ENCODE measurements around the gene ZDHHC3.

The ZDHHC3 gene

DNA sequence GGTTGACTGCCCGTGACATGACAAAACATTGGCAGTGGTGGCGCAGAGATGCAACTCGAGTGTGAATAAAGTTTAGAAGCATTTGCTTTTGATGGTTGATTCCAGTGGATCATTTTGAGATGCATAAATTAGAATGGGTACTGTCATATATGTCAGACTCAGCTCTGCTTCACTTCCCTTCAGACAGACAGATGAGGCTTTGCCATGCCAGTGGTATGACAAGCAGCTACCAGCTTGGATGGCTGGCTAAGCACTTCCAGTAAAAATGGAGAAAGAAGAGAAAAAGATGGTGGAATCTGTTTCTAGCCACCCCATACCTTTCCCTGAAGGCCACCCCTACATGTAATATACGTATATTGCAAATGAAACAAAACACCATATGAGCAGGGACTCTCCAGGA is 36.6 kb upstream of the ZDHHC3 start:
- H3K27ac ChIP-seq: no peak overlapping the region
- TF ChIP-seq, protein P1, sequence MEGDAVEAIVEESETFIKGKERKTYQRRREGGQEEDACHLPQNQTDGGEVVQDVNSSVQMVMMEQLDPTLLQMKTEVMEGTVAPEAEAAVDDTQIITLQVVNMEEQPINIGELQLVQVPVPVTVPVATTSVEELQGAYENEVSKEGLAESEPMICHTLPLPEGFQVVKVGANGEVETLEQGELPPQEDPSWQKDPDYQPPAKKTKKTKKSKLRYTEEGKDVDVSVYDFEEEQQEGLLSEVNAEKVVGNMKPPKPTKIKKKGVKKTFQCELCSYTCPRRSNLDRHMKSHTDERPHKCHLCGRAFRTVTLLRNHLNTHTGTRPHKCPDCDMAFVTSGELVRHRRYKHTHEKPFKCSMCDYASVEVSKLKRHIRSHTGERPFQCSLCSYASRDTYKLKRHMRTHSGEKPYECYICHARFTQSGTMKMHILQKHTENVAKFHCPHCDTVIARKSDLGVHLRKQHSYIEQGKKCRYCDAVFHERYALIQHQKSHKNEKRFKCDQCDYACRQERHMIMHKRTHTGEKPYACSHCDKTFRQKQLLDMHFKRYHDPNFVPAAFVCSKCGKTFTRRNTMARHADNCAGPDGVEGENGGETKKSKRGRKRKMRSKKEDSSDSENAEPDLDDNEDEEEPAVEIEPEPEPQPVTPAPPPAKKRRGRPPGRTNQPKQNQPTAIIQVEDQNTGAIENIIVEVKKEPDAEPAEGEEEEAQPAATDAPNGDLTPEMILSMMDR (conservative IDR thresholded peaks at IDR 0.05): no peak

DNA sequence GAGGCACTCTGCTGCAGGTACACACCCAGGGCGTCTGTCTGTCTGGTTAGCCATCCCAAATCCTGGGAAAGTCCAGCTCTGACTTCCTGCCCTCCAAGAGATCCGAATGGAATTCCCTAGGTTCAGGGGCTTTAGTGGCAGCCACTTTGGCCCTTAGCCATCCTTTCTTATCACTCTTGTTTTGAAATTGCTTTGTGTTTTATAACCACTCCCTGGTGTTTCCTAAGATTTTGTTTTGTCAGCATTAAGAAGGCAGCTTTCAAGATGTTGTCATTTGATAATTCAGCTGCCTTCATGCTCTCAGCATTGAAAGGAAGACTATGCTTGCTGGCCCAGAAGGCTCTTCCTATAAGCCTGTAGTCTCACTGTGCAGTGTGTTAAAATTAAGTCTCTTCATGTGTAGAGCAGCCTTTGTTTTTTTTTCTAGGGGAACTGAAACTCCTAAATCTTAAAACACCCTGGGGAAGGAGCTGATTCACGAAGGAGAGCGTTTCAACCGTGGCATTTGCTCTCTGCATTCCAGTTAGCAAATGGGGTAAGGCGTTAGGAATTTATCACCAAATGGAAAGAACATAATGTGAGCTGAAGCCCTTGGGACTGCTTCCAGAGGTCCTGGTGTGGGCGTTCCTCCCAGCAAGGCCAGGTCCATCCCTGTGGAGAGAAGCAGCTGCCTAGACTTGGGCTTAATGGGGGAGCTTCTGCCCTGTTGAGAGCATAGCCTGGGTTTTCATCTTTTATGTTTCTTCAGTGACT is 36.0 kb upstream of the ZDHHC3 start:
- TF ChIP-seq, protein P1 (conservative IDR thresholded peaks at IDR 0.05): no peak
- no peak overlapping the region for H3K27ac ChIP-seq

DNA sequence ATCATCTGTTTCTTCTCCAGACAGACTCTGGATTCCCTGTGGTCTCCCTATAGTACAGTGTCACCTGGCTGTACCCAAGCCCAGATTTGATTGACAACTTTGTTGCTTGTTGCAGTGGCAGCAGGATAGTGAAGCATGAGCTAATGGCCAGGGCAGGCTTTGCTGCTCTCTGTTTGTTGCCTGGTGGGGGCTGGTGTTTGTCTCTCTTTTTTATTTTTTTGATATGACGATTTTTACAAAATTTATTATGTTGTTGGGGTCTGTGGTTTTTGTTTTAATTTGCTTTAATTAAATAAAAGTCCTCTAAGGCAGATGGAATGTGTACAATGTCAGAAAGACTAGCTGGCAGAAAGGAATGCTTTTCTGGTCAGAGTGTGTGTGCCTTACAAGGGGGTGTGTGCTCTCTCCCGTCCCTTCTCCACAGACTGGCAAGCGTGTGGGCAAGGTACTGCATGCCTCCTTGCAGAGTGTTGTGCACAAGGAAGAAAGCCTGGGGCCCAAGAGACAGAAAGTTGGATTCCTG is 34.9 kb upstream of the ZDHHC3 start:
- H3K27ac ChIP-seq: no peak overlapping the region
- TF ChIP-seq, protein P1 (conservative IDR thresholded peaks at IDR 0.05): no peak

DNA sequence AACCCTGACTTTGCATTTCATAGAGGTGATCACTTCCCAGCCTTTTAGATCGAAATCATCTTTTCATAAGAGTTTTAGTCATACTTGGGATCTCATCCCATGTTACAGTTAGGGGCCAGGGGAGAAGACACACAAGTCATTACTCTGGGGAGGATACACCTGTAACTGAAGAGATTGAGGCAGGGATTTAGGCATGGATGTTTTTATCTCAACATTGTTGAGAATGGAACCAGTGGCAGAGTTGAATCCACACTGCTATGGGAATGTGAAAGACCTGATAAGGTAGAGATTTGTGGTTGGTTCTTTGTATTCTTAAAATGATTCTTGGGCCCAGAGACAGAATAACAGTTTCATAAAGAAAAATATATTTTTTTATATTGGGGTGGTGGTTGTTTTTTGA is 33.9 kb upstream of the ZDHHC3 start:
- no peak overlapping the region for H3K27ac ChIP-seq
- TF ChIP-seq, protein P1 (conservative IDR thresholded peaks at IDR 0.05): no peak

DNA sequence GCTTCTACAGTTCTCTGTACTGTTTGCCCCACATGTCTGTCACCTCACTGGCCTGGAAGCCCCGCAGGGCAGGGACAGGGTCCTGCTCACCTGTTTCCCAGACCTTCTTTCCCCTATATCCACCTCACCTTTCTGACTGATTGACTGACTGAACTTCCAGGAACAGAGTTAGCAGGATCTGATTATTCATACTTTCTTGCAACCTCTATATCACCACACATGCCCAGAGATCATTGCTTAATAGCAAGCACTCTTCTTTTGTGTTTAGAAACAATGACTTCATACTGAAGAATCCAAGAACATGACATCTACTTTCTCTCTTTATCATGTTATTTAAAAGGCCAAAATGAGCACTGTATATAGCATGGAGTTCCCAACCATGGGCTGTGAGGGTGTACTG is 32.1 kb upstream of the ZDHHC3 start:
- no peak overlapping the region for H3K27ac ChIP-seq

DNA sequence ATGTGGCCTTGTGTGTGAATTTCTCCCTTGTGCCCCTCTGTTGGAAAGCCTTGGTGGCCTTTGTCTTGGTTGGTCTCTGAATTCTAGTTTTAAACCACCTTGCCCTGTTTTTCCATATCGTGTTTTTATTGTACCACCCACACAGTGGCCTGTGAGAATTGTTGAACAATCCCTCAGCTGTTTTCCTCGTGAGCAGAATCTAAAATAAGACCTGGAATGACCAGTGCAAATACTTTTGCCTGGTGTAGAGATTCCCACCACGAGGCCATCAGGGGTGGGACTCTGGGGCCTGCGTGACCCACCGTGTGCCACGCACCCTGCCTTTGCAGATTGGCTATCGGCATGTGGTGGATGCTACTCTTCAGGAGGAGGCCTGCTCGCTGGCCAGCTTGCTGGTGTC is 31.1 kb upstream of the ZDHHC3 start:
- TF ChIP-seq, protein P1 (conservative IDR thresholded peaks at IDR 0.05): no peak
- no peak overlapping the region for H3K27ac ChIP-seq

More for the DNA sequence above, 32.1 kb upstream of the ZDHHC3 start:
- TF ChIP-seq, protein P1 (conservative IDR thresholded peaks at IDR 0.05): no peak

DNA sequence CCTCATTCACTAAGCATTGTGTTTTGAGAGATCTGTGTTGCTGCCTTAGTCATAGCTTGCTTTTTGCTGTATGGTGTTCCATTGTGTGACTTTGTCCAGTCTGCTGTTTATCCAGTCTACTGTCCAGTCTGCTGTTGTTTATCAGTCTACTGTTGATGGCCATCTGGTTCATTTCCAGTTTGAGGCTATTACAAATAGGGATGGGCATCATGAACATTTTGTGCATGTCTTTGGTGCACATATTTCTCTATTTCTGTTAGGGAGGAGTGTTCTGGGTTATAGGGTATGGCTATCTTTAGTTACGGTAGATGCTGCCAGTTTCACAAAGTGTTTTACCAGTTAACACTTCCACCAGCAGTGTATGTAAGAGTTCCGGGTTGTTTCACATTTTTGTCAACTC is 27.9 kb upstream of the ZDHHC3 start:
- TF ChIP-seq, protein P1 (conservative IDR thresholded peaks at IDR 0.05): no peak
- H3K27ac ChIP-seq: no peak overlapping the region
